ENCODE data around the gene STXBP1.
"Not testable (repeated sequence)": the region's sequence is repeated elsewhere in the genome, so short reads cannot be mapped to it uniquely, and the experiment has no call there.

STXBP1 gene

DNA sequence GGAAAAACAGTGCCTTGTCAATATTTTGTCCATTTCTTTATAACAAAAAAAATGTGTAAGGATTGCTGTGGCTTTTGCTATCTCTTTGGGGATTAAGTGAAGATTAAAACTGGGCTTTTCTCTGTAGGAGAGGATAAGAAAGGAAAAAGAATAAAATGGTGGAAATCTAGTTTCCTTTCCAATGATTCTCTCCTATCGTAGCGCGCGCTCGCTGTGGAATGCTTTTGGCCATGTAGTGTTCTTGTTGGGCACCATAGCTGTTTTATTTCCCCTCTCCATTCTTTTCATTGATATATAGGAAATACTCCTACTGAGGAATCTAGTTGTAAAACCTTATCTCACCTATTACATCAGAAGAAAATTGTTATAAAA, 1.5 kb downstream of the STXBP1 start:
- no peak for DNase-seq (ENCODE audit: low read depth in 1 of 2, low spot score in 1 of 2)

DNA sequence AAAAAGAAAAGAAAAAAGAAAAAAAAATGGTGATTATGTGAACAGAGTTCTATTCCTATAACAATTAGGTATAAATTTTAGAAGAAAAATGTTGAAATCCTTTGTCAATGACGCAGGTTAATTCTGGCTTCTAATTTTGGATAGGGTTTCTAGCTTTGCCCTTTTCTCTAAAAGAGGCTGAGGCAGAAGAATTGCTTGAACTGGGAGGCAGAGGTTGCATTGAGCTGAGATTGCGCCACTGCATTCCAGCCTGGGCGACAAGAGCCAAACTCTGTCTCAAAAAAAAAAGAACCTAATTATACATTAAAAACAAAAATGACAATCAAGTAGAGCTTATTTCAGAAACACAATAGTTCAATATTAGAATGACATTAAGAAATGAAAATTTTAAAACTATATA, 2.9 kb downstream of the STXBP1 start:
- DNase-seq (ENCODE audit: low read depth in 1 of 2, low spot score in 1 of 2): no peak

DNA sequence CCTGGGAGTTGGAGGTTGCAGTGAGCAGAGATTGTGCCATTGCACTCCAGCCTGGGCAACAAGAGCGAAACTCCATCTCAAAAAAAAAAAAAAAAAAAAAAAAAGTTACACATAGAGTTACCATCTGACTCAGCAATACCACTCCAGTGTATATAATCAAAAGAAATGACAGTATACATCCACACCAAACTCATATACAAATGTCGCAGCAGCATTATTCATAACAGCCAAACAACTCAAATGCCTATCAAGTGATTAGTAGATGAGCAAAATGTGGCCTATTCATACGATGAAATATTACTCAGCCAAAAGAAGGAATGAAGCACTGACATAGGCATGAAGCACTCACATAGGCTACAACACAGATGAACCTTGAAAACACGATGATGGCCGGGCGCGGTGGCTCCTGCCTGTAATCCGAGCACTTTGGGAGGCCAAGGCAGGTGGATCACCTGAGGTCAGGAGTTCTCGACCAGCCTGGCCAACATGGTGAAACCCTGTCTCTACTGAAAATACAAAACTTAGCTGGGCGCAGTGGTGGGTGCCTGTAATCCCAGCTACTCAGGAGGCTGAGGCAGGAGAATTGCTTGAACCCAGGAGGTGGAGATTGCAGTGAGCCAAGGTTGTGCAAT, 9.4 kb downstream of the STXBP1 start:
- DNase-seq (ENCODE audit: low read depth in 1 of 2, low spot score in 1 of 2): not testable (repeated sequence)

DNA sequence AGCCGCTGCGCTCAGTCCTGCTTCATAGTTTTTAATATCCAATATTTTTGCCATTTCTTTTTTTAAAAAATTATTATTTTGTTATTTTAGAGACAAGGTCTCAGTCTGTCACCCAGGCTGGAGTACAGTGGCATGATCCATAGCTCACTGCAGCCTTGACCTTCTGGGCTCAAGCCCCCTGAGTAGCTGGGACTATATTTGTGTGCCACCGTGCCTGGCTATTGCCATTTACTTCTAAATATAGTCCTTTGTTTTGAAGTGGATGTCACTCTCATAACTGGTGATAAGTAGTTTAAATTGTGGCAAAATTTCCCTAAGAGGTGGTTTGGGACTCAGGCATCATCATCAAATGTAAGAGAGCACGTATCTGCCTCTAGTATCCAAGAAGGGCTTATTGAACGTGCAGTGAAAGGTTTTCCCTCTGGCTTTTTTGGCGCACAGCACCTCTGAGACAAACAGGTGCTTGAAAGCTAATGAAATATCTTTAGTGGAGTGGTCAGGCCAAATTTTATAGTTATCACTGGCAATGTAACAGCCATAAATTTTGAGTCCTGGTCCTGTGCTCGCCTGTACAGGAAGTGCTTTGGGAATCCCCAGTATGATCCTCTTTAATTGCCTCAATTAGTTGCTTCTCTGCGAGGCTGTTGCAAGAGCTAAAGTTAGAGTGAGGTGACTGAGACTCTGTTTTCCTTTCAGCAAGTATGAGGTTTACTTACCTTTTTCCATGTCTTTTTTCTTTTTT, 14.8 kb downstream of the STXBP1 start:
- DNase-seq (ENCODE audit: low read depth in 1 of 2, low spot score in 1 of 2): no peak

DNA sequence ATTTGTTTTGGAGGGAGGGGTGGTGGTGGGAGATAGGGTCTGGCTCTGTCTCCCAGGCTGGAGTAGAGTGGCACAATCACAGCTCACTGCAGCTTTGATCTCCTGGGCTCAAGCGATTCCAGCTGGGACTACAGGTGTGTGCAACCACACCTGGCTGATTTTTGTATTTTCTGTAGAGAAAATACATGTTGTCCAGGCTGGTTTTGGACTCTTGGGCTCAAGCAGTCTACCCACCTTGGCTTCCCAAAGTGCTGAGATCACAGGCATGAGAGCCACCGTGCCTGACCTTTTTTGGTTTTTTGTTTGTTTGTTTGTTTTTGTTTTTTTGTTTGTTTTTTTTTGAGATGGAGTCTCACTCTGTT, 15.4 kb downstream of the STXBP1 start:
- no peak for DNase-seq (ENCODE audit: low read depth in 1 of 2, low spot score in 1 of 2)

DNA sequence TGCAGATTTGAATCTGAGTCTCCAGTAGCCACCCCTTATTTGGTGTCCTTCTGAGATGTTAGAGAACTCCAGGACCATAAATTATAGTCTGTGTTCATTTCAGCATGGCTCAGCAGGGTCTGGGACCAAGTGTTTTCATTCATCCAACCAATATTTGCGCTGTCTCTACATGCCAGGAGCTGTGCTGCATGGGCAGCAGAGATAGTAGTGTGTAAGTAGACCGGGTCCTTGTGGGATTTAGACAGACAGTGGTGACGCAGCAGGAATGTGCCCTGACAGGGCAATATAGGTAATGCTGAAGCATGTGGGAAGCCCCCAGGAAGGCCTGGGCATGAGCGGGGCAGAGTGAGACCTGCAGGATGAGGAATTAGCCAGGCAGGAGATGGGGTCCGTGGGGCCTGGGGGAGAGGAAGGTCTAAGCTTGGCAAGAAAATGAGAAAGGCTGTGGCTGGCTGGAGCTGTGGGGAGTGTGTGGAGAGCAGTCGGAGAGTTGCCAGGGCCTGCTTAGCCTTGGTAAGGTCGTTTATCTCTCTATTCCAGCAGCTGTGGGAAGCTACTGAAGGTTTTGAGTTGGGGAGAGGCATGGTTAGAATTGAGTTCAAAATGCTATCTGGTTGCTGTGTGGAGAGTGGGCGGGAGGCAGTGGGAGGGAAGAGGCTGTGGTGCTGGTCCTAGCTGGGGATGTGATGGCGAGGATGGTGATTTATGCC, 16.8 kb downstream of the STXBP1 start:
- DNase-seq (ENCODE audit: low read depth in 1 of 2, low spot score in 1 of 2): no peak

DNA sequence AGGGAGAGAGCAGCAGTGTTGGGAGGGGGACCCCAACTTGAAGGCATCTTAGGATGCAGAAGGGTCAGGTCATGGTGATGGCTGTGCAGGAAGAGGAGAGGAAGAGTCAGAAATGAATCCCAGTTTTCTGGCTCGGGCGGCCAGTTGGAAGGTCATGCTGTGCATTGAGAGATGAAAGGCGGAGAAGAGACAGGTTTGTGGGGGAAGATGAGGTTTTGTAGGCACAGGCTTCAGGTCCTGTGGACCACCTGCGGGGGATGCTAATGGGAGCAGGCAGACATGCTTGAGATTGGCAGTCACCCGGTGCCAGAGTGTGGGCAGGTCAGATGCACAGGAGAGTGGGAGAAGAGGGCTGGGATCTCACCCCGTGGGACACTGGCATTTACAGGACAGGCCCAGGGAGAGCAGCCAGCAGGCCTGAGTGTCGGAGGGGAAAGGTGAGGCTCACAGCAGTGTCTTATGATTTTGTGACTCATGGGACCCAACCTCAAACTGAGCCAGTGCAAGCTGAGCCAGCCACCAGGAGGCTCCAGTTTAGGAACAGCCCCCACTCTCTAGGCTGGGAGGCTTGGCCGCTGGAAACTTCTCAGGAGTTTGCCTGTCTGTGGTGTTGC, 17.5 kb downstream of the STXBP1 start:
- no peak for DNase-seq (ENCODE audit: low read depth in 1 of 2, low spot score in 1 of 2)

DNA sequence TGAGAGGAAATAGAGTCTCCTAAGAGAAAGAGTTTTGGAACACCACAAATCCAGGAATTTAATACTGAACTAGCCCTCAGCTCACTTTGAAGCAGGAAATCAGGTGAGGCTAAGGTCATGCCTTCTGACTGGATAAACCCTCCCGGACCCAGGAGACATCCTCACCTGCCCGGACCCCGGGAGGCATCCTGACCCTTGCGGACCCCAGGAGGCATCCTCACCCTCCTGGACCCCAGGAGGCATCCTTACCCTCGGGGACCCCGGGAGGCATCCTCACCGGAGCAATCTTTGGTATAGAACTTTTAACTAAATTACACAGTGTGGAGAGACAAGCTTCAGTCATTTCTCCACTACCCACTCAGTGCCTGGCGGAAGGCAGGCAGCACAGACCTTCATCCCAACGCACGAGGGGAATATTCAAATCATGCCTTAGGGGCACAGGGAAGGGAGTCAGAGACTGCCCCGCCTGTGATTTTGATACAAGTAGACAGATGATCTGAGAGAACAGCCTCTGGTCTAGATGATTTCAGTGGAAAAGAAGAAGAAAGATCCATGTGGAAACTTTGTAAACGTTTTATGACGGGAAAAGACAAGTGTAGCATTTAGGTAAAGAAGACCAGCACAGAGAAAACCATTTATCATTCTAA, 21.3 kb downstream of the STXBP1 start:
- DNase-seq (ENCODE audit: low read depth in 1 of 2, low spot score in 1 of 2): no peak

DNA sequence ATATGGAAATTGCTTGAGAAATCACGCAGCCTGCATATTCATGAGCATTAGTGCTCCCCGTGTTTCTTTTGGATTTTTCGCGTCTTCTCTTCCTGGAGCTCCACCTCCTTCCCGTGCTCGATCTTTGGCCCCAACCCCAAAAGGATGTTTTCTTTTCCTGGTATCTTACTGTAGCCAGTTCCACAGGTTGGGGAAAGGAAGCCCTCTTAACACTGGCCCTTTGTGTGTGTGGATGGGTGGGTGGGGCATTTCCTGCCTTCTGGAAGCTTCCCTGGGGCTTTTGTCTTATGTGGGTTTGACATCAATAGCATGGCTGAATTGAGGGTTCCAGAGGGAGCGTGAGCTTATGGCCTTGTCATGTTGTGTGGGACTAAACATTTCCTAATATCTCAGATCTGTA, 21.9 kb downstream of the STXBP1 start:
- no peak for DNase-seq (ENCODE audit: low read depth in 1 of 2, low spot score in 1 of 2)

DNA sequence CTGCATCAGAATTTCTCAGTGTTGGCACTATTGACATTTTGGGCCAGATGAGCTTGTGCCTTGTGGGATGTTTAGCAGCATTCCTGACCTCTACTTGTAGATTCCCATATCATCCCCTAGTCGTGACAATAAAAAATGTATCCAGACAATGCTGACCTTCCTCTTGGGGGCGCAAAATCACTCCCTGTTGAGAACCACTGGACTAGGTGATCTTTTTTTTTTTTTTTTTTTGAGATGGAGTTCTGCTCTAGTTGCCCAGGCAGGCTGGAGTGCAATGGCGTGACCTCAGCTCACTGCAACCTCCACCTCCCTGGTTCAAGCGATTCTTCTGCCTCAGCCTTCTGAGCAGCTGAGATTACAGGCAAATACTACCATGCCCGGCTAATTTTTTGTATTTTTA, 22.6 kb downstream of the STXBP1 start:
- DNase-seq (ENCODE audit: low read depth in 1 of 2, low spot score in 1 of 2): no peak

DNA sequence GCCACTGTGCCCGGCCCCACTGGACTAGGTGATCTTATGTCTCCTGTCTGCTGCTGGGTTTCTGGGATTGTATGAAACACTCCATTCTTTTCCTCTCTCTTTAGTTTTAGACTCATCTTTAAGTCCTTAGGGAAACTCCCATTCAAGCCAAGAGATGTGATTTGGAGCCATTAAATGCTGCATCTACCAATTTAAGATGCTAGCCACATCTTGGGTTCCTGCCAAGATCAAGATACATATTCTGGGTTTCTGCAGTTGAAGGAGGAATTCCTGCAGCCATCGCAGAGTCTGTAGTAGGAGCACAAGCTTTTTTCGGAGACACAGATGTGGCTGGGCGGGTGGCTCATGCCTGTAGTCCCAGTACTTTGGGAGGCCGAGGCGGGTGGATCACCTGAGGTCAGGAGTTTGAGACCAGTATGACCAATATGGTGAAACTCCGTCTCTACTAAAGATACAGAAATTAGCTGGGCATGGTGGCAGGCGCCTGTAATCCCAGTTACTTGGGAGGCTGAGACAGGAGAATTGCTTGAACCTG, 23.2 kb downstream of the STXBP1 start:
- no peak for DNase-seq (ENCODE audit: low read depth in 1 of 2, low spot score in 1 of 2)

DNA sequence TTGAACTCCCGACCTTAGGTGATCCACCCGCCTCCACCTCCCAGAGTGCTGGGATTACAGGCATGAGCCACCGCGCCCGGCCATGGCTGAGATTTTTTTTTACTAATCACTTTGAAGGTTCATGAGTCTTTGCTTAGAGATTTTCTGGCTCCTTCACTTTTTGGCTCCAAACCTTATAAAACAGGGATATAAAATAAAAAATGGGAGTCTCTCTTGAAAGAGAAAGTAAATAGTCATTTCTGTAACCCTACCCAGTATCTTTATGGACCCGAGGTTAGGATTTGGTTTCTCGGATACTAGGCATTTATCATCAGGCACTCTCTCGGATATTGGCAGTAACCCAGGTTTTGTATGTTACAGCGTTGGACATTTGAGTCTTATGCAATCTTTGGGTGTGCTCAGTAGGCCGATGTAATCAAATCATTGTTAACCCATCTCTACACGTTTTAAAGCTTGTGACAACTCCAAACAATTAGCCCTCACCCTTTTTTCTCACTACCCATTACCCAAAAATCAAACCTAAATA, 25.3 kb downstream of the STXBP1 start:
- no peak for DNase-seq (ENCODE audit: low read depth in 1 of 2, low spot score in 1 of 2)

DNA sequence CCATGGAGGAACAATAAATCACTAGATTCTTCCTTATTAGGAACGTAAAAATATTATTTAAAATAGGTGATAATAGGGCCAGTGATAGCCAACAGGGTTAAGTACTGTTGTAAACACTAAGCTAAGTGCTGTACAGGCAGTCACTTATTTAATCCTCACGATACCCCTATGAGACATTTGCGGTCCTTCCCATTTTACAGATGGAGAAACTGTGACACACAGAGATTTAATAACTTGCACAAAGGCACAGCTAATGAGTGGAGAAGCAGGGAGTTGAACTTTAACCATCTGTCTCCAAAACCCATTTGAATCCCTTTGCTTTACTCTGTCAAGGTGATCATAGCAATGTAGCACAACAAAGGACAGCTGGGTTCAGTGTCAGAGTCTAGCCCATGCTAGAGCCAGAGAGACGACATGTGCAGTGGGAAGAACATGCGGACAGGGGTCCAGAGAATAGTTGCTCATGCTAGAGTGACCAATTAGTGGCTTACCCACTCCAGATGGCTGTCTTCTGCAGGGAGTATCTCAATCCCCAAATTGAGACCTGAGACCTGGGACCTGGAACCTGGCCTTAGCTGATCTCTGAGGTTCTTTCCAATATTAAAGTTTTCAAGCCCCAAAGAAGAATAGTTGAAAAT, 28.9 kb downstream of the STXBP1 start:
- DNase-seq (ENCODE audit: low read depth in 1 of 2, low spot score in 1 of 2): no peak

DNA sequence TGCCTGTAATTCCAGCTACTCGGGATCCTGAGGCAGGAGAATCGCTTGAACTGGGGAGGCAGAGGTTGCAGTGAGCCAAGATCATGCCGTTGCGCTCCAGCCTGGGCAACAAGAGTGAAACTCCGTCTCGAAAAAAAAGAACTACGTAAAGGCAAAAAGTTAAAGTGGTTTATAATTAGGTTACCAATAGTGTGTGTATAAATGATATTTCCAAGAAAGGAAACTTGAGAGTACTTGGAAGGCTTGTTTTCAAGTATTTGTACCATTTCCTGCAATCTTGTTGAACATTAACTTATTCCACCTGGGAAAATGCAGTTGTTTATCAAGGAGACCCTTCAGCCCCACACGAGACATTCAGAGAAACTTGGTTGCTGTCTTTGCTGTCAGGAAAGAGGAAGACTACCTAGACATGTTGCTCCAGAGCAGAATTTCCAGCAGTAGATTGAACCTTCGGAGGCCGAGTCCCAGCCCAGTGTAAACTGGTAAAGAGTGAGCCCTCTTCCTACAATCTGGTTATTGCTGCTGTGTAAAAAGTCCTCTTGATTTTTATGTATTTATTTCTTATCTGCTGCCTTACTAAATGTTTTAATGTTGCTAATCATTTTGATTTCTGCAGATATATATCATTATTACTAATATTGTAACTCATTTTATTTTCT, 30.1 kb downstream of the STXBP1 start:
- no peak for DNase-seq (ENCODE audit: low read depth in 1 of 2, low spot score in 1 of 2)

DNA sequence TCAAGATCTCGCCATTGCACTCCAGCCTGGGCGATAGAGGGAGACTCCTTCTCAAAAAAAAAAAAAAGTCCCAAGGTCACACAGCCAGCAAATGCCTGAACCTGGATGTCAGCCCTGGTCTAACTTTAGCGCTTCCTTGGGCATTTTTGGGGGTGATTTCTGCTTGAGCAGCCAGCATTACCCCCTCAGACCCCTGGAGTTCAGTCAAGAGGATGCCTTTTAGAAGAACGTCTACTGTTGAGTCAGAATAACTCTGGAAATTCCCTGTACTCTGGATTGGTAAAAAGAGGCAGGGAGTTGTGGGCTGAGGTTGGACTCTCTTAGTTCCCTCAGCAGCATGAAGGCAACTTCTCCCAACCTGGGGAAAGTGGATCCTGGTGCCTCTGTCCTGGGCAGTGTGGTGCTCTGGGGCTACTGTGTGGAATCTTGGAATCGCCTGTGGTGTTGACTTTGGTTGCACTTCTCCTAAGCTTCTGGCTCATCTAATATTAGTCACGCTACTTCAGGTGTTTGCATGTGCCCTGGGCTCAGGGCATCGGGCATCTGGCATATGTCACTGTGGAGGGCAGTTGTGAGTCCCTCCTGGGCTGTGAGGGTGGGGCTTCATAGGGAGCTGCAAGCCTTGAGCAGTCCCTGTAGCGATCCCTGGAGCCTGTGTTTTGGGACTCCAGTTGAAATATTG, 32.2 kb downstream of the STXBP1 start:
- DNase-seq (ENCODE audit: low read depth in 1 of 2, low spot score in 1 of 2): no peak

DNA sequence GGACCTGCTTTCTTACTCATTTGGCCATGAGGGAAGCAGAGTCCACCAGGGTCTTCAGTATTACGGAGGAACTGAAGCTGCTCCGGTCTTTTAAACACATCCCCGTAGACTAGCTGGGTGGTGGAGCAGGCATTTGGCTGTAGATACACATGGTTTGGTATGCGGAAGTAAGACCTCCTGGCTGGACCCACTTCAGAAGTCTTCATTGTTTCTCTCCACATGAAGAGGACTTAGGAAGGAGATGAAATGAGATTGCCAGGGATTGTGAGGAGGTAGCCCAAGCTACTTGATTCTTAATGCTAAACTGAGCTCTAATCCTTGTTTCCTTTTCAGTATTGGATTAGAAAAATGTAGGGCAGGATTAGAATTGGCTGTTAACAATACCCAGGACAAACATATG, 32.9 kb downstream of the STXBP1 start:
- DNase-seq (ENCODE audit: low read depth in 1 of 2, low spot score in 1 of 2): no peak

DNA sequence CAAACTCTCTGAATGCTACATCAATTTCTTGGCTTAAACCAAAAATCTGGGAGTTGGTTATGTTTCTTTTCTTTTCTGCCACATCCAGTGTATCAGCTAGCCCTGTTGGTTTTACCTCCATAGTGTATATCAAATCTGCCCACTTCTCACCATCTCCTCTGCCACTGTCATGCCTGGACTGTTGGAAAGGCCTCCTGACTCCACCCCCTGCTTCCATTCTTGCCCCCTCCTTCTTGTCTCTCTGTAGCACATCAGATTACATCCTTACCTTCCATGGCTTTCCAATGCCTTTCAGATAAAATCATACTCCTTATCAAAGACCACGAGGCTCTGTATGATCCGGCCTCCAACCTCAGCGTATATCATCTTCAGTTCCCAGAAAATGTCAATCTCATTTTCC, 35.4 kb downstream of the STXBP1 start:
- no peak for DNase-seq (ENCODE audit: low read depth in 1 of 2, low spot score in 1 of 2)

DNA sequence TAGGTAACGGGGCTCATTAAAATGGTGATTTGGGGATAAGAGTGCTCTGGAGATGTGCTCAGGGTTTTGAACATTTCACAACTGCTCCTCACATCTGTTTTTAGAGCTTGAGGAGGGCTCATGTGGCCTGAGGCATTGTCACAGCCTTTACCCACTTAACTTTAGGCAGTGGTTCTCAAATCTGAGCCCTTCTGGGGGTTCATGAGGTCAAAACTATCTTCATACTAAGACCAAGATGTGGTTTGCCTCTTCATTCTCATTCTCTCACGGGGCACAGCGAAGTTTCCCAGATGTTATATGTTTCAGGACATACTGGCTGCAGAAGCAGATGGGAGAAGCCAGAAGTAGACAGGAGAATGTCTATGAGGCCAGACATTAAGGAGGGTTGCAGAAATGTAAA, 38.4 kb downstream of the STXBP1 start:
- no peak for DNase-seq (ENCODE audit: low read depth in 1 of 2, low spot score in 1 of 2)
